PFSK-1 (cell line): ENCODE measurements around the gene SLC22A12.

Experiments
- REST ChIP-seq, 2 experiments: IDR thresholded peaks; 2 replicates each; pipeline versions ENCODE4 v1.6.1 to v1.8.0; 2011 to 2012; ENCODE audit warnings: low read depth in 2 of 2, low read length in 2 of 2, control low read depth in 1 of 2, inconsistent platforms in 1 of 2, mild to moderate bottlenecking in 1 of 2, moderate library complexity in 1 of 2; ENCODE audit not compliant: insufficient read depth in 1 of 2
- SIN3A ChIP-seq: IDR thresholded peaks from 2 replicates; pipeline ENCODE4 v1.6.1; 2012; ENCODE audit warnings: mild to moderate bottlenecking, low read length, moderate library complexity, borderline replicate concordance; ENCODE audit not compliant: insufficient read depth

GRCh38 chr11:64648551-64648950, 57.5 kb downstream of the SLC22A12 start:
- no peak for TF ChIP-seq SIN3A
- no peak for TF ChIP-seq REST (IDR thresholded peaks at IDR 0.05; ENCODE audit: insufficient read depth in 1 of 2, low read depth in 2 of 2, low read length in 2 of 2)
